GM23248 (cell line): Measurements from ENCODE around the gene BAZ2B.

Experiments
- EZH2 ChIP-seq: fragments of 200-600 bp; sonication (generic); IDR thresholded peaks from 2 replicates; pipeline ENCODE4 v1.6.1; 2018; ENCODE audit warnings: antibody characterized with exemption, mild to moderate bottlenecking; ENCODE audit not compliant: insufficient read depth, poor library complexity, severe bottlenecking
- EZH2phosphoT487 ChIP-seq: fragments of 200-600 bp; sonication (generic); IDR thresholded peaks from 2 replicates; pipeline ENCODE4 v1.6.1; 2018; ENCODE audit warnings: antibody characterized with exemption, moderate library complexity, mild to moderate bottlenecking, low read depth; ENCODE audit not compliant: insufficient read depth

DNA sequence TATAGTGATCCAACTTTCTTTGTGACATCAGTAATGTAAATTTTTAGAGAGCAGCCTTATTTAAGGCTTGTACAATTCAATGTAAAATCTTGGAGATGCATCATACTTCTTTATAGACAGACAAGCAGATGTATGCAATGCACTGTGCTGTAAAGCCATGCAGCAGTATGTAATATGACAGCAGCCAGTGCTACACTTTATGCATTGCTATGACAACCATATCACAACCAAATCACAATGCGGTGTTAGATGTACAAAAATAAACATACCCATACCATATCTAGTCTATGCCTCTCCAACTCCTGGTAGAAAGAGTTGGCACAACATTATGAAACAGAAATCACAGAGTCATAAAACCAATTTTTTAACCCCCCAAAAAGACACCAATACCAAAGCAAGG lies 219.5 kb downstream of the BAZ2B start:
- TF ChIP-seq EZH2 (no peak), EZH2phosphoT487 (no peak)
